GM12801 (cell line): ENCODE measurements around the gene KLF2.

Experiments
- TF ChIP-seq, protein P1 (sequence below): IDR thresholded peaks from one replicate; pipeline ENCODE4 v1.5.1; 2011; ENCODE audit warnings: control low read depth; ENCODE audit not compliant: insufficient read length; ENCODE audit errors: extremely low read depth

KLF2 gene

GRCh38 chr19:16319481-16319880, 5.1 kb upstream of the KLF2 start:
- TF ChIP-seq, protein P1, sequence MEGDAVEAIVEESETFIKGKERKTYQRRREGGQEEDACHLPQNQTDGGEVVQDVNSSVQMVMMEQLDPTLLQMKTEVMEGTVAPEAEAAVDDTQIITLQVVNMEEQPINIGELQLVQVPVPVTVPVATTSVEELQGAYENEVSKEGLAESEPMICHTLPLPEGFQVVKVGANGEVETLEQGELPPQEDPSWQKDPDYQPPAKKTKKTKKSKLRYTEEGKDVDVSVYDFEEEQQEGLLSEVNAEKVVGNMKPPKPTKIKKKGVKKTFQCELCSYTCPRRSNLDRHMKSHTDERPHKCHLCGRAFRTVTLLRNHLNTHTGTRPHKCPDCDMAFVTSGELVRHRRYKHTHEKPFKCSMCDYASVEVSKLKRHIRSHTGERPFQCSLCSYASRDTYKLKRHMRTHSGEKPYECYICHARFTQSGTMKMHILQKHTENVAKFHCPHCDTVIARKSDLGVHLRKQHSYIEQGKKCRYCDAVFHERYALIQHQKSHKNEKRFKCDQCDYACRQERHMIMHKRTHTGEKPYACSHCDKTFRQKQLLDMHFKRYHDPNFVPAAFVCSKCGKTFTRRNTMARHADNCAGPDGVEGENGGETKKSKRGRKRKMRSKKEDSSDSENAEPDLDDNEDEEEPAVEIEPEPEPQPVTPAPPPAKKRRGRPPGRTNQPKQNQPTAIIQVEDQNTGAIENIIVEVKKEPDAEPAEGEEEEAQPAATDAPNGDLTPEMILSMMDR = no peak

DNA sequence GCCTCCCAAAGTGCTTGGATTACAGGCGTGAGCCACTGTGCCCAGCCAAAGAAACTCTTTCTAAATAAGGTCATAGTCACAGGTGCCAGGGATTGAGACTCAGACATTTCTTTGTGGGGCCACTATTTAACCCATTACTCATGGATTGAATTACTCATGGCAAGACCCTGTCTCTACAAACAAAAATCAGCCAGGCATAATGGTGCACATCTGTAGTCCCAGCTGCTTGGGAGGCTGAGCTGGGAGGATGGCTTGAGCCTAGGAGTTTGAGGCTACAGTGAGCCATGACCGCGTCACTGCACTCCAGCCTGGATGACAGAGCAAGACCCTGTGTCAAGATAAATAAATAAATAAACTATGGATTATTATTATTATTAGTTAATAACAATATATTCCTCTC, 3.6 kb upstream of the KLF2 start:
- TF ChIP-seq, protein P1 = no peak

GRCh38 chr19:16325161-16325527, 518 bp downstream of the KLF2 start:
- TF ChIP-seq, protein P1 = no peak

DNA sequence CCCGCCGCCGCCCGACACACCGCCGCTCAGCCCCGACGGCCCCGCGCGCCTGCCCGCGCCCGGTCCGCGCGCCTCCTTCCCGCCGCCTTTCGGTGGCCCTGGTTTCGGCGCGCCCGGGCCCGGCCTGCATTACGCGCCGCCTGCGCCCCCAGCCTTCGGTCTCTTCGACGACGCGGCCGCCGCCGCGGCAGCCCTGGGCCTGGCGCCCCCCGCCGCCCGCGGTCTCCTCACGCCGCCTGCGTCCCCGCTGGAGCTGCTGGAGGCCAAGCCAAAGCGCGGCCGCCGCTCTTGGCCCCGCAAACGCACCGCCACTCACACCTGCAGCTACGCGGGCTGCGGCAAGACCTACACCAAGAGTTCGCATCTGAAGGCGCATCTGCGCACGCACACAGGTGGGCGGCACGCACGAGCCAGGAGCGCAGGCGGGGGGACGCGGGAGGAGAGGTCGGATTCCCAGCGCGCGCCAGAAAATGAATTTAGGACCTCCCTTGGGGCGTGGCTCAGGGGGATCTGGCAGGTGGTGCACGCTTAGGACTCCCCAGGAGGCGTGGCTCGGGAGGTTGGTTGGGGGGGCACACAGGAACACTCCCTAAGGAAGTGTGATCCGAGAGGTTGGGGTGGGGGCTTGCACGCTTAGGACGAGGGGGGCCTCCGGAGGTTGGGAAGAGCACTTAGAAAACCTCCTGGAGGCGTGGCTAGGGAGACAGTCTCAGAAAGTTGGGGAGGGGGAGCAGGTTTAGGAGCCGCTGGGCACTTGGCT, 1.2 kb downstream of the KLF2 start:
- TF ChIP-seq, protein P1 = no peak

- TF ChIP-seq, protein P1 = no peak
Observed at GRCh38 chr19:16326401-16327168, 2.0 kb downstream of the KLF2 start.

- TF ChIP-seq, protein P1 = no peak
Observed at GRCh38 chr19:16327169-16327475, 2.5 kb downstream of the KLF2 start.

GRCh38 chr19:16327501-16327900, 2.9 kb downstream of the KLF2 start:
- TF ChIP-seq, protein P1 = no peak
